ES-I3 (cell line): Measurements from ENCODE around the gene TTYH1.
"Not testable (repeated sequence)": the region's sequence is repeated elsewhere in the genome, so short reads cannot be mapped to it uniquely, and the experiment has no call there.

ENCODE experiments used
- H3K36me3 ChIP-seq: 2 replicates; pipeline ENCODE4 v1.6.1; 2013; ENCODE audit warnings: mild to moderate bottlenecking, low read length, control low read depth, moderate library complexity; ENCODE audit not compliant: insufficient read depth
- H3K4me1 ChIP-seq: 2 replicates; pipeline ENCODE4 v1.6.1; 2013; ENCODE audit warnings: mild to moderate bottlenecking, control low read depth, low read length; ENCODE audit not compliant: insufficient read depth
- H3K9ac ChIP-seq: 2 replicates; pipeline ENCODE4 v1.6.1; 2013; ENCODE audit warnings: low read depth, mild to moderate bottlenecking, low read length, moderate library complexity
- H3K9me3 ChIP-seq: 2 replicates; pipeline ENCODE4 v1.6.1; 2013; ENCODE audit warnings: mild to moderate bottlenecking, low read length, moderate library complexity; ENCODE audit not compliant: control insufficient read depth, insufficient read depth

TTYH1 gene

DNA sequence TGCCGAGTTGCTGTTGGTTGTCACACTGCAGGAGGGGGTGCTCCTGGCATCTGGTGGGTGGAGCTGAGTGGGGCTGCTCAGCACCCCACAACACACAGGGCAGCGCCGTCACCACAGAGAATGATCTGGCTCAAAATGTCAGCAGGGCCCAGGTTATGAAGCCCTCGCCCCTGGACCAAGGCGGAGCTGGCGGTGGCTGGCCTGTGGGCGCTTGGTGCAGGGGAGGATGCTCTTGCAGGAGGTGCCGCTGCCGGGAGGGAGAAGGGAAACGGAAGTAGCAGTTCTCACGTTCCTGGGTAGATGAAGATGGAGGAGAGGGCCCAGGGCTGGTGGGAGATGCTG lies 19.6 kb downstream of the TTYH1 start:
- H3K9me3 ChIP-seq, result no peaks in the 10 kb centered on the region
- no peaks in the 10 kb centered on the region; the same call in 1 of the 2 replicates for H3K36me3 ChIP-seq
- no peak overlapping the region for H3K9ac ChIP-seq
- peaks cover 16% of the 10 kb centered on the region; the same call in 1 of the 2 replicates for H3K4me1 ChIP-seq

GRCh38 chr19:54435551-54436016 lies 20.3 kb downstream of the TTYH1 start:
- Histone ChIP-seq H3K9ac (peak overlapping the region; percentile 3; the same call in 1 of the 2 replicates), H3K4me1 (peaks cover 16% of the 10 kb centered on the region; the same call in 1 of the 2 replicates), H3K36me3 (no peaks in the 10 kb centered on the region; the same call in 1 of the 2 replicates), H3K9me3 (no peaks in the 10 kb centered on the region)

DNA sequence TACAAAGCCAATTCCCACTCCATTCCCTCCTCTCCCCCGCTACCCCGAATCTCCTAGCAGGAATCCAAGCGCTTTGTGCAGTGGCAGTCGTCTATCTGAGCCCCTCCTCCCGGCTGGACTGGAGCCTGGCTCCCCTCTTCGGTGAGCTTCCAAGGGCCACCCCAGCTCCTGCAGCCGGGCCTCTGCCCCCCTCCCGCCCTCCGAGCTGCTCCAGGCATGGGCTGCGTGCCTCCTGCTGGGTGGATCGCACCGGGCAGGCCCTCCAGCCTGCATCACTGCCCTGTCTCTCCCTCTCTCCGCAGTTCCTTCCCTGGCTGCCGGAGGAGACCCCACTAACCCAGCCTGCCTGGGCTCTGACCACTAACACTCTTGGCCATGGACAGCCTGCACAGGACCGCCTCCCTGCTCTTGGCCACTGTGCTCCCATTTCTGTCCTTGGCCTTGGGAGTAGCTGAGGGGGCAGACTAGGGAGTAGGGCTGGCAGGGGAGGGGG lies 20.8 kb downstream of the TTYH1 start:
- H3K36me3 ChIP-seq, result no peaks in the 10 kb centered on the region; the same call in 1 of the 2 replicates
- H3K9me3 ChIP-seq, result no peaks in the 10 kb centered on the region
- H3K4me1 ChIP-seq, result peaks cover 16% of the 10 kb centered on the region; the same call in 1 of the 2 replicates
- peak overlapping the region; percentile 9; the same call in 1 of the 2 replicates for H3K9ac ChIP-seq

GRCh38 chr19:54436628-54437252 lies 21.5 kb downstream of the TTYH1 start:
- Histone ChIP-seq H3K9ac (peak overlapping the region; percentile 9; the same call in 1 of the 2 replicates), H3K4me1 (peaks cover 16% of the 10 kb centered on the region; the same call in 1 of the 2 replicates), H3K36me3 (no peaks in the 10 kb centered on the region; the same call in 1 of the 2 replicates), H3K9me3 (no peaks in the 10 kb centered on the region)

DNA sequence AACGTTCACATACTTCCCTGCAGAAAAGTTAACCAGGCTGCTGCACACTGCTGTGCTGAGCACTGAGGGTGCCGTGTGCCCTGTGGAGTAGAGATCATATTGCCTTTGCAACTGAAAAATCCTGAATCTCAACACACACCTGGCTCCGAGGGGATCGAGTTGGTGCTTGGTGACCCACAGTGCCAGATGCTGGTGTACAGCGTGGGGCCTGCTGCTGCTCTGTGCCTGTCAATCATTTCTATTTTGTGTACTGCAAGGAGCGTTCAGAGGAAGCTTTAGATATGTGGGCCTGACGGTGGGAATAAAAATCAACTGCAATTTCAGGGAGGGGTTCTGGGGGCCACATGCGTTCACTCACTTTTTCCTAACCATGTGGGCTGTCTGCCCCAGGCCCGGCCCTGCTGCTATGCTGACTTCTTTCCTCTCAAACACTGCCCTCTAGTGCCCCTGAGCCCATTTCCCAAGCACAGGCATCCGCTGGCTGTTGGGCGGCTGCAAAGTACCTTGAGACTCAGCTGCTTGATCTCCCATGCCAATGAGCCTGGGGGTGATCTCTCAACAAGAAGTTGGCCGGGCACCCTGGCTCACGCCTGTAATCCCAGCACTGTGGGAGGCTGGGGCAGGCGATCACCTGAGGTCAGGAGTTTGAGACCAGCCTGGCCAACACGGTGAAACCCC lies 24.0 kb downstream of the TTYH1 start:
- Histone ChIP-seq H3K4me1 (peaks cover 16% of the 10 kb centered on the region; the same call in 1 of the 2 replicates), H3K9ac (no peak overlapping the region), H3K36me3 (no peaks in the 10 kb centered on the region; the same call in none of the 2 replicates), H3K9me3 (no peaks in the 10 kb centered on the region)

- no peaks in the 10 kb centered on the region for H3K9me3 ChIP-seq
- H3K9ac ChIP-seq, result no peak overlapping the region
- H3K4me1 ChIP-seq, result peaks cover 11% of the 10 kb centered on the region; the same call in 1 of the 2 replicates
- H3K36me3 ChIP-seq, result no peaks in the 10 kb centered on the region; the same call in none of the 2 replicates
Measured at GRCh38 chr19:54440641-54441040, 25.4 kb downstream of the TTYH1 start.

GRCh38 chr19:54444737-54445136 lies 29.5 kb downstream of the TTYH1 start:
- no peaks in the 10 kb centered on the region for H3K9me3 ChIP-seq
- no peaks in the 10 kb centered on the region; the same call in 1 of the 2 replicates for H3K36me3 ChIP-seq
- no peak overlapping the region for H3K9ac ChIP-seq
- H3K4me1 ChIP-seq, result peaks cover 4% of the 10 kb centered on the region; the same call in 1 of the 2 replicates

DNA sequence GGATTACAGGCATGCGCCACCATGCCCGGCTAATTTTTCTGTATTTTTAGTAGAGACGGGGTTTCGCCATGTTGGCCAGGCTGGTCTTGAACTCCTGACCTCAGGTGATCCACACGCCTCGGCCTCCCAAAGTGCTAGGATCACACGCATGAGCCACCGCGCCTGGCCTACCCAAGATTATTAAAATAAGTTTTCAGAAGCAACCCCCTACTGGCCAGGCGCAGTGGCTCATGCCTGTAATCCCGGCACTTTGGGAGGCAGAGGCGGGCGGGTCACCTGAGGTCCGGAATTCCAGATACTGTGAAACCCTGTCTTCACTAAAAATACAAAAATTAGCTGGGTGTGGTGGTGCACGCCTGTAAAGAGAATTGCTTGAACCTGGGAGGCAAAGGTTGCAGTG lies 31.1 kb downstream of the TTYH1 start:
- H3K9me3 ChIP-seq, H3K4me1 ChIP-seq, H3K9ac ChIP-seq, H3K36me3 ChIP-seq: not testable (repeated sequence)

- Histone ChIP-seq H3K4me1 (peaks cover 9% of the 10 kb centered on the region), H3K9me3 (no peaks in the 10 kb centered on the region), H3K9ac (peak overlapping the region; percentile 94), H3K36me3 (peaks cover 9% of the 10 kb centered on the region)
Measured at GRCh38 chr19:54448040-54448773, 32.9 kb downstream of the TTYH1 start.

- Histone ChIP-seq H3K9ac (peak within 1 kb of the TSS; percentile 94), H3K4me1 (peaks cover 9% of the 10 kb centered on the region), H3K36me3 (peaks cover 11% of the 10 kb centered on the region), H3K9me3 (no peaks in the 10 kb centered on the region)
Measured at GRCh38 chr19:54448774-54449700, 33.8 kb downstream of the TTYH1 start, which contains the start of gene LENG8. LENG8 (plus strand) TSS chr19:54449199; CDS start chr19:54451345, 2,146 bp downstream.

DNA sequence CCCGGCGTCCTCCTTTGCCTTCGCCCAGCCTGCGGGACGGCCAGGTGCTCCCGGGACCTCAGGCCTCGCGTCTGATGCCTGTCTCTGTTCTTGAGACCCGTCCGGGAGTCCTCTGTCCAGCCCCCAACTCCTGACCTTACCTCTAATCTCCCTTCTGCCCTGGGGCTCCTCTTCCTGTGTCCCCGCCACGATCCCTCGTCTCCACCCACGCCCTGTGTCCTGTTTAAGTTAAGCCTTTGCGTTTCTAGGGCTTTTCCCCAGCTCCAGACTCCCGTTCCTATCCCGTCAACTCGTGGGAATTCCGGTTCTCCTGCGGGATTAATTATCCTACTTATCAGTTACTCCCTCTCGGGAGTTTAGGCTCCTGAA lies 34.4 kb downstream of the TTYH1 start:
- H3K4me1 ChIP-seq, result peaks cover 9% of the 10 kb centered on the region
- no peaks in the 10 kb centered on the region for H3K9me3 ChIP-seq
- peak overlapping the region; percentile 94 for H3K9ac ChIP-seq
- peaks cover 13% of the 10 kb centered on the region for H3K36me3 ChIP-seq

DNA sequence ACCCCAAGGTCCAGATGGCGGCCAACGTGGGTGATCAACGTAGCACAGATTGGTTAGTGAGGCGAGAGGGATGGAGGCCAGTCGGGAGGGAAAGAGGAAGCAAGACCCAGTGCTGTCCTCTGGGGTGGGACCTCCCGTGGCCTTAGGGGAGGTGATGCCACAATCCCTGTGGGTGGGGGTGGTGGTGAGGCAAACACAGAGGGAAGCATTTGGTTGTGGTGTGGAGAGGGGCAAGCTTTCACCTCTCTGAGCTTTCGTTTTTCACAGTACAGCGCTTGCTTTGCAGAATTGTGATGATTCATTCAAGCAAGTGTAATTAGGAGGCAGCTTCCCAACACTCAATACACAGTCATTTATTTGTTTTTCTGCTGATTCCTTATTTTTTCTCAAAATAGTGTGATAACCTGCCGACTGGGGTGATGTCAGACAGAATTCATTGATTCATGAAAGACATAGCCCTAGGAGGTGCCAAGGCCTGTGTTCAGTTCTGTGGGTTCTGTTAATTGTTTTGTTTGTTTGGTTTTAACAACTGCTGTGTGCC lies 36.1 kb downstream of the TTYH1 start:
- H3K9ac ChIP-seq, result no peak overlapping the region
- peaks cover 18% of the 10 kb centered on the region for H3K36me3 ChIP-seq
- H3K4me1 ChIP-seq, result peaks cover 9% of the 10 kb centered on the region
- no peaks in the 10 kb centered on the region for H3K9me3 ChIP-seq

GRCh38 chr19:54451997-54452396 lies 36.7 kb downstream of the TTYH1 start:
- Histone ChIP-seq H3K4me1 (peaks cover 9% of the 10 kb centered on the region), H3K9me3 (no peaks in the 10 kb centered on the region), H3K36me3 (peaks cover 20% of the 10 kb centered on the region), H3K9ac (no peak overlapping the region)
